Right ventricle myocardium inferior (tissue), 1 donor: ENCODE results near the gene LDLRAD4. TPM values are rescaled to one million over a fixed set of nuclear protein-coding genes. Genes with fewer than 3 reads are reported as not detected.

Experiments
- ATAC-seq: fragments of 200-7000 bp; cut with Tn5 transposase; one replicate; pipeline ENCODE4 v1.9.1; 2020; ENCODE audit warnings: mild to moderate bottlenecking, moderate library complexity
- DNase-seq: peaks from one replicate; pipeline ENCODE4 v3.0.0; 2021; ENCODE audit errors: missing footprints
- intact Hi-C: fragments of 100-400 bp; cut with DNase I; formaldehyde crosslinking; loops from one replicate; pipeline ENCODE4 v1.11.0; 2022
- total RNA-seq: library from RNA; stranded (reverse); fragmentation: NEBNext Ultra II Directional; extraction: Animal tissue kit (Norgen Biotek cat#: 25700); gene quantifications from one replicate; pipeline ENCODE4 v1.2.1, GENCODE V29; 2021
- donor health status: DM: no; HTN: yes; CAD: no; lungs with severe emphysema.

LDLRAD4 gene
- total RNA-seq, 1 donor from 2014 or later: 29.6 TPM

DNA sequence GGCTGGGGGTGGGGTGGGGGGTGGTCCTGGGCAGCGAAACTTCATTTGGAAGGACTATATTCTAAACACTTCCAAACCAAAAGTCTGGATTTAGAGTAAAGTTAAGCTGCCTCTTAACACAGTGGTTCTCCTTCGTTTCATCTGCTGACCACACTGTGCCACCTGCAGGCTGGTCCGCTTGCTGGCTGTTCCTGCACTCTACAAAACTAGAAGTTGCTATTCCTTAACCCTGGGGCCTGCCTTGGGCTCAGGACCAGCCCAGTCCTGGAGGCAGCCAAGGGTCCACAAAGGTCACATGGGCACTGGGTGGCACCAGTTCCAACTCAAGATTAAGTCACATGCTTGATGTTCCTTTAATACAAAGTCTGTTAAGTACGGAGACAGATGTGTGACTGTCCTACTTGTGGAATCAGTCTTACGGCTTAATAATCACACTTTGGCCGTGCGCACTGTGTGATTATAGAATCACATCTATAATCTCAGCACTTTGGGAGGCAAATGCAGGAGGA lies 312.4 kb downstream of the LDLRAD4 start:
- DNase-seq: peak; percentile 77
- peak; percentile 88 for ATAC-seq
- intact Hi-C loops: loop anchor here (1.0 to 10.0 kb wide), 3 partner anchors 104 to 416 kb away; no protein-coding TSS in a partner anchor

DNA sequence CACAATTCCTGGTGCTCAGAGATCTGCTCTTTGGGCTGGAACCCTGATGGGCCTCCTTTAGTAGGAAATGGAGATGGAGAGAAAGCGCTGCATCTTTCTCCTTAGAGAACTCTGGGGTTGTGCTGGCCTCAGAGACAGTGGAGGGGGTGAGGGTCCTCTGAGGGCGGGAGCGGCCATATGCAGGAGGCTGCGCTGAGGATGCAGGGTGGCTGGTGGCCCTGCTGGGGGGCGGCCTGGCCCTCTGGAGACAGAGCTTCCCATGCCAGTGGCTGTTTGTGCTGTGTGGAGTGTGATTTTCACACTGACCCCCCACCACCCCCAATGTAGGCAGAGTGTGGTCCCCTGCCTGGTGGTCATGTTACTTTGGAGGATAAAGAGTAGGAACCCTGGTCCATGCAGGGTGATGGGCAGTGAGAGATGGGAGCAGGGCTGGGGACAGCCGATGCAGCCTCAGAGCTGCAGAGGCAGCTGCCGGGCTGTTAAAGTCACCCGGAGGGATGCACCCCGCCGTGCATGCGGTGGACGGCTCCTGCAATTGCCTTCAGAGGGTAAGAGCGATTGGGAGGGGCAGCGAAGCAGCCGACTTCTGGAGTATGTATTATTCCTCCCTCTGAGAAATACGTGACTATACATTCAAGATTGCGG lies 313.2 kb downstream of the LDLRAD4 start:
- ATAC-seq (no peak), DNase-seq (no peak)
- intact Hi-C loops: loop anchor here (5.0 to 10.0 kb wide), 2 partner anchors 105 to 417 kb away; no protein-coding TSS in a partner anchor

DNA sequence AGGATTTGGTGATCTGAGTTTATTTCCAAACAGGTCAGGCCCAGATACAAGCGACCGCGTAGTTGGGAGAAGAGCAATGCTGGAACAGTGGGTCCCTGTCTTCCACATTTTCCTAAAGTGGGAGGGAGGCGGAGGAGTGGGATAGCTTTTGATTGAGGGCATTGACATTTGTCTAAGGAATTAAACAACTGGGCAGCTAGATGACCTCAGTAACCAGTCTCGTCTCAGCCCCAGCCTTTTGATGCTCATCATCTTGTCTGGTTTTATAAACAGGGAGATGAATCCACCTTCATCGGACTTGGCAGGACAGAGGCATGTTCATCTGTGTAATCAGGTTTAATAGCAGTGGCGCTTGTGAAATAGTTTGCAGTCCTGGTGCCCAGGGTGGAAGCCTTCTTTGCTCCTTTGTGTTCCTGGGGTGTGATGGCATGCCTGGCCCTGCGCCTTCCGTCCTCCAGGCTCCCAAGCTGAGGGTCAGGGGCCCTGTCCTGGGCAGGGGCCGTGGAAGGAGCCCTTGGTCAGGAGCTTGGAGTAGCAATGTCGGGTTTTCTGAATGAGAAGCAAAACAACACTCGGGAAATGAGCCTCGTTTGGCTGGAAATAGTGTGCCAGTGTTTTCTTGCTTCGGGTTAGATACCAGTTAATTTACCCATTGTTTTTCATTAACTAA lies 314.0 kb downstream of the LDLRAD4 start:
- ATAC-seq (peak; percentile 44), DNase-seq (no peak)
- intact Hi-C loops: loop anchor here (5.0 to 10.0 kb wide), 2 partner anchors 105 to 418 kb away; no protein-coding TSS in a partner anchor

DNA sequence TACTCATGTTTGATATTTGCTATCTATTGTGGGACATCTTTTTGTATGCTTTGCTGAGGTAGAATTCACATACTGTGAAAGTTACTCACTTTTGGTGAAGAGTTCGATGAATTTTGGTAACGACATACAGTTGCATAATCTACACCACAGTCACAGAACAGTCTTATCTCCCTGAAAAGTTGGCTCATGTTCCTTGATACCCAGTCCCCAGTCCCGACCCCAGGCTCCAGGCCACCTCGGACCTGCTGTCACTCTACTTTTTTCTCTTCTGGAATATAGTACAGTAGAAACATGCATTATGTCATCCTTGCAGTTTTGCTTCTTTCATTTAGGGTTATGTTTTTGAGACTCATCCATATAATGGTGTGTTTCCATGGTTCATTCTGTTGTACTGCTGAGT lies 316.1 kb downstream of the LDLRAD4 start:
- ATAC-seq (no peak), DNase-seq (no peak)
- intact Hi-C loops: loop anchor here (5.0 to 10.0 kb wide), 2 partner anchors 107 to 420 kb away; no protein-coding TSS in a partner anchor

DNA sequence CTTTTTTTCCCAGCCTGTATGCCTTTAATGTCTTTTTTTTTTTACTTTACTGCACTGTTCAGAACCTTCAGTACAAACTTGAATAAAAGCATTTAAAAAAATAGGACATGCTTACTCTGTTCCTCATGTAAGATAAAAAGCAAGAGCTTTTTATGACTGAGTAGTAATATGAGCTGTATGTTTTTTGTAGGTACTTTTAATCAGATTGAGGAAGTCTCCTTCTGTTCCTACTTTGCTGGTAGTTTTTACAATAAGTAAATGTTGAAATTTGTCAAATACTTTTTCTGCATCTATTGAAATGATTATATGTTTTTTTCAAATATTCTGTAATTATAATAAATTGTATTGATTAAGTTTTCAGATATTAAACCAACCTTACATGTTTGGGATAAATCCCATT lies 318.0 kb downstream of the LDLRAD4 start:
- ATAC-seq: no peak
- no peak for DNase-seq
- intact Hi-C loops: loop anchor here (10.0 kb wide), 1 partner anchor 422 kb away; no protein-coding TSS in a partner anchor

DNA sequence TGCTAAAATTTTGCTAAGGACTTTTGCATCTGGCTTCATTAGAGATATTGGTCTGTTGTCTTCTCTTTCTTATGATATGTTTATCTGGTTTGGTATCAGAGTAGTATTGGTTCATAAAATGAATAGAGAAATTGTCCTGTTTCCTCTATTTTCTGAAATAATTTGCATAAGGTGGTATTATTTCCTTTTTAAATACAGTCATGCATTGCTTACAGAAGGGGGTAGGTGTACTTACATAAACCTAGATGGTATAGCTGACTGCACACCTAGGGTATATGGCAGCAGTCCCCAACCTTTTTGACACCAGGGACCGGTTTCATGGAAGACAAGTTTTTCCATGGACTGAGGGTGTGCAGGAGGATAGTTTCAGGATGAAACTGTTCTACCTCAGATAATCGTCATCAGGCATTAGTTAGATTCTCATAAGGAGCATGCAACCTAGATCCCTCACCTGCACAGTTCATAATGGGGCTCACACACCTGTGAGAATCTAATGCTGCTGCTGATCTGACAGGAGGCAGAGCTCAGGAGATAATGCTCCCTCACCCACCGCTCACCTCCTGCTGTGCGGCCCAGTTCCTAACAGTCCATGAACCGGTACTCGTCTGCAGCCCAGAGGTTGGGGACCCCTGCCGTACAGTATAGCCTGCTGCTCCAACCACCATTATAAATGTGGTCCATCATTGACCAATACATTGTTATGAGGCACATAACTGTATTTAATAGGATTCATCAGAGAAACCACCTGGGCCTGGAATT lies 318.6 kb downstream of the LDLRAD4 start:
- no peak for DNase-seq
- intact Hi-C loops: loop anchor here (10.0 kb wide), 1 partner anchor 422 kb away; no protein-coding TSS in a partner anchor
- ATAC-seq: no peak

DNA sequence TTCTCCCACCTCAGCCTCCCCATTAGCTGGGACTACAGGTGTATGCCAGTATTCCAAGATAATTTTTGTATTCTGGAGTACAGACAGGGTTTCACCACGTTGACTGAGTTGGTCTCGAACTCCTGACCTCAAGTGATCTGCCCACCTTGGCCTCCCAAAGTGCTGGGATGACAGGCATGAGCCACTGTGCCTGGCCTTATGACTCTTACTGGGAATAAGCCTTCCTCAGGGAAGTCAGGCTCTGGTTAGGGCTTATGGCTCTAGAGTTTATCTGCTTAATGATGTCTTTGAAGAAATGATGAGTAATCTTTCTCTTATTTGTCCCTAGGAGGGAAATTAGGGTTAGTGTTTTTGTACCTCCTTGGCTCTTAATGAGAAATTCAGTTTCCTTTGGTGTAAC lies 320.1 kb downstream of the LDLRAD4 start:
- DNase-seq: no peak
- ATAC-seq: no peak
- intact Hi-C loops: loop anchor here (10.0 kb wide), 1 partner anchor 424 kb away; no protein-coding TSS in a partner anchor

DNA sequence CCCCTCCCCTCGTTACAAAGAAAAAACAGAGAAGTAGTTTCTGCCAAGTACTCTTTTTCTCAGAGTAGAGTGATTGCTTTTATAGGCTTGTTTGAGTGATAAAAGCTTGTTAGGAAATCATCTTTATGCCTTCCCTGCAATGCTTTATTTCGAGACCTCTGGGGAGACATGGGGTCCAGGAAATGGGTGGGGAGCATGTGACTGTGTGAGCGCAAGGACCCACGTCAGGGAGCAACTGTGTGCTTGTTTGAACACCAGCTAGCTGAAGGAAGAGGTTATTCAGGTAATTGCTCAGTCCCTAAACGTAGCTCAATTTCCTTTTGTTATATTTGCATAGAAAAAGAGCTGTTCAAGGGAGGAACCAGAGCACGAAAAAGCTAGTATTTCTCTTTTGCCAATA lies 320.5 kb downstream of the LDLRAD4 start:
- ATAC-seq (no peak), DNase-seq (no peak)

DNA sequence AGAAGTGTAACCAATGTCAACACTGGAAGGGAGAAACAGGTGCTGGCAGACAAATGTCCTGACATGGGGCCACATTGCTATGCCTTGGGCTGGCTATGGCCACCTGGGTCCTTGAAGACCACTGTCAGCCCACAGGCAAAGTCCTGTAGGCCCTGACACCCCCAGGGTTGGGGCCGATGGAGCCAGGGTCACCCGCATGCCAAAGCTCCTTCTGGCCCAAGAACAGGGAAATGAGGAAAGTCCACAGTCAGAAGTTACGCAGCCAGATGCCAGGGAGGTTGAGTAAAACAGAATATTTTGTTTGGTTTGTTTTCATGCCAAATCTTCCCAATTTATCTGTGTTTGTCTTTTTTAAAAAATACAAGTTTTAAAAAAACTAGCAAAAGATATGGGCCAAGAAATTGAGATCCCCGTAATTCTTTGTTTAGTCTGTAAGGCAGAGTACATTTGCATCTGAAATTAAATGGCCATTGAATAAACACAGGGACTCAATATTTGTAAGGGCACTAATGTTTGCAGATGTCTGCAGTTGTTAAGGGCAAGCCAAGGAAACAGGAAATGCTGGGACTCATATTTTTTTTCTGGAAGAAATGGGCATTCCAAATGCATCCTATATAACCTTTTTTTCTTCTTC lies 321.4 kb downstream of the LDLRAD4 start:
- intact Hi-C loops: loop anchor here (10.0 kb wide), 1 partner anchor 425 kb away; no protein-coding TSS in a partner anchor
- ATAC-seq: no peak
- DNase-seq: no peak

More for the DNA sequence above, 320.5 kb downstream of the LDLRAD4 start:
- intact Hi-C loops: loop anchor here (10.0 kb wide), 1 partner anchor 424 kb away; no protein-coding TSS in a partner anchor

DNA sequence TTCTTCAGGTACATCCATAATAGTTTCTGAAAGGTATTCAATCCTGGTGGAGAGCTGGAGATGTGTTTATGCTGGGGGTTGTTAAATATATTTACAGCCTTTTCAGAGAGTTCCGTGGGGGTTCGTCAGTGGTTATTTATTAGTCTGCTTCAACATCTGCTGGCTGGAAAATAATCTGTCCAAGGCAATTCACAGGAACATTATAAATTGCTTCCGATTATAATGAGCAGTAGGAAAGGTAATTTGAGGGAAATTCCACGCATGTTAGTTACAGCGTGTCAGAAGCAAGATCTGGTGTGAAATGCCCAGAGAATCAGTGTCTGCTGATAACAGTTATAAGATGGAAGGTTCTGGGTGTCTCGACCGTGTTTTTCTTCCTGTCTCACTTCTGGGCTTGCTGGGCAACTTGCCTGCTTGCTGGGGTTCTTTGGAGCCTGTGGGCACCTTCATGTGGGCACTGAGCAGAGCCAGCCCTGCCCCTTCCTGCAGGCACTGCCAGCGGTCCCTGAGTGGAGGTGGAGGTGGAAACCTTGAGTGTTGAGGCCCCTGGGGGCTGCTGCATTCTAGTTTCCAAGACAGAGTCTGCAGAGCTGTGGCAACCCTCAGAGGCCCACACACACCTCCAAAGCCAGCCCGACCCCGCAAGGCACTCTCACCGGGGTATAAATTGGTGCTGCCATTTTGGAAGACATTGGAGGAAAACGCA lies 322.1 kb downstream of the LDLRAD4 start:
- intact Hi-C loops: no loop called here
- DNase-seq (no peak), ATAC-seq (no peak)

DNA sequence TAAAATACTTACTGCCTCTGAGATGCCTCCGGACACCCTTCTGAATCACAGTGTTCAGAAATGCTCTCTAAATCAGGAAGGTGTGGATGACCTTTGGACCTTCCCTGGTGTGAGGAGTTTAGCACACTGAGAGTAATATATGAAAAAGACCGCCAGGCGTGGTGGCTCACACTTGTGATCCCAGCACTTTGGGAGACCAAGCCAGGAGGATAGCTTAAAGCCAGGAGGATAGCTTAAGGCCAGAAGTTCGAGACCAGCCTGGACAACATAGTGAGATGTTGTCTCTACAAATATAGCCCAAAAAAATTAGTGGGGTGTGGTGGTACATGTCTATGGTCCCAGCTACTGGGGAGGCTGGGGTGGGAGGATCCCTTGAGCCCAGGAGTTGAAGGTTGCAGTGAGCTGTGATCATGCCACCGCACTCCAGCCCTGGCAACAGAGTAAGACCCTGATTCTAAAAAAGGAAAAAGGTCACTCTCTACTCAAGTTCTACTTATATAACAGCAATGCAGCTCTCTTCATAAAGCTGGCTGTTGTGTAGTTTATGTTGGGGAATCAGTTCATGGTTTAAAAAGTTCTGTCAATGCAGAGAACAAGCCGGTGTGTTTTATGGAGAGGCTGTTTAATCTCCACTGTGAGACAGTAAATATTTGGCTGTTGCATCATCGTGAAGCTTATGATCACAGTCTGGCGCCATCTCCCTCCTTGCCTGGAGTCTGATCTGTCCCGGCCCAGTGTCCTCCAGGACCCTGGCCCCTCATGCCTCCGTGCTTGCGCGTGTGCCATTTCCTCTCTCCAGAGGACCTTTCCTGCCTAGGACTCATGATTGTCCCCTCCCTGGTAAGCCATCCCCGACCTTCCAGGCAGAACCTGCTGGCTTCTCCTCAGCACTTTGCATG lies 323.3 kb downstream of the LDLRAD4 start:
- no peak for DNase-seq
- peak; percentile 52 for ATAC-seq
- intact Hi-C loops: no loop called here

DNA sequence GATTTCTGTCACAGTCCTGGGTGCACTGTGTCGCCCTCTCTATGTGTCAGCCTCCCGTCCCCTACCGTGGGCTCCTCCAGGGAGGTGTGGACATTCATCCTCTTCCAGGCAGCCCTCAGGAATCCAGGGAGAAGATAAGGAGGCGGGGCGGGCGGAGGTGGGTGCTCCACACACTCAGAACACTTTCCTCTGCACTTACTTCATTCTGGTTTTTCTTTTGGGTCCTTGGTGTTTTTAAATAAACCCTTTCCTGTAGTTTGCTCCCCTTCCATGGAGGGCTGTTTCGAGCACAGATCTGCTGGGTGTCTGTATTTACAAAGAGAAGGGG lies 323.9 kb downstream of the LDLRAD4 start:
- ATAC-seq: peak; percentile 17
- intact Hi-C loops: no loop called here
- DNase-seq: no peak

DNA sequence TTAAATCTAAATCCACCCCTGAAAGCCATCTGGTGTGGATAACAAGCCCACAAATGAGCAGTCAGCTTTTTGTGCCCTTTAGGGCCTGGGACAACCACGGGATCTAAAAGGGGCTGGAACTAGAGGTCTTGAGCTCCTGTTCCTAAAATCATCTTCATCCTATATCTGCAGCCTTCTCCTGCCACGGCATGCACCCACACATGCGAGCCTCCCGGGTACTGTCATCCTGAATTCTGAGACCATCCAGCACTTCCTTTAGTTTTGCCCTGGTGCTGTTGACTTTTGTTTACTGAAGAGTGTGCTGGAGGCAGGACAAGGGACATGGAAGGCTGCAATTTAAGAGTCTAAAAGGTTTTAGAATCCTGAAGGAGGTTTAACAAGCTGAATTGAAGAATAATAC lies 324.6 kb downstream of the LDLRAD4 start:
- ATAC-seq (no peak), DNase-seq (no peak)
- intact Hi-C loops: no loop called here

DNA sequence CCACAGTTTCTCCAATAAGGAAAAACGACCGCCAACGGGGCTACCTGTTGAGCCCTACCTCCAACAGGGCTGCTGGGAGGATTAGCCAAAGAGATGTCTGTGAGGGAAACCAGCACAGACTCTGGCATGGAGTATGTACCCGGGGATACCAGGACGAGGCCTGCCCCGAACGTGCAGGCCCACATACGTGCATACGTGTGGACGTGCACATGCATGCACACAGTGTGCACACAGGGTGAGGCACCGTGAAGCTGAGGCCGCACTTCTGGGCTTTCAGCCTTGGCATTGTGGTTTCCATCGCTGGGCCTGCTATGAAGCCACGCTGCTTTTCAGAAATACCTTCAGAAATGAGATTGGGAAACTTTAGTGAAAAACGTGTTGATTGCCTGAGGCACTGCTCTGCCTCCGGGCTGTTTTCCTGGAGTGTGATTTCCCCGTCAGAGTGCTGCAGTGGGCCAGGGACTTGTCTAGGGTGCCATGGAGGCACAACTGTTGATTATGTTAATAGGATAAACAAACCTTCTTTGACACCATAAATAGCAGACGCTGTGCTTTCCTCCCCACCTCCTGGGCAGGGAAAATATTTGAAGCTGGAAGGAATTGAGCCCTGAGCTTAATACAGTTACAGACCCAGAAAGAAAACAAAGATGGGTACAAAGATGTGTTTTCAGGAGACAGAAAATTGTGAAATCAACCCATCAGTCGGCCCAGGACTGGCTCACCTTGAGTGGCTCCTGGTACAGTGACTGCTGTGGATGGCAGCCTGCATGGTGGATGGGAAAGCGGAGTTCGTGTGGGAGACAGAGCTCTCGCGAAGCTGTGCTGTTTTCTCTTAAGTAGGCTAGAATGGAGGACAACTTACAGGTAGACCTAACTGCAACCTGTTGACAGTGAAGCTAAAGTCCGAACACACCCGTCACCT lies 325.5 kb downstream of the LDLRAD4 start:
- ATAC-seq (peak; percentile 75), DNase-seq (no peak)
- intact Hi-C loops: no loop called here

DNA sequence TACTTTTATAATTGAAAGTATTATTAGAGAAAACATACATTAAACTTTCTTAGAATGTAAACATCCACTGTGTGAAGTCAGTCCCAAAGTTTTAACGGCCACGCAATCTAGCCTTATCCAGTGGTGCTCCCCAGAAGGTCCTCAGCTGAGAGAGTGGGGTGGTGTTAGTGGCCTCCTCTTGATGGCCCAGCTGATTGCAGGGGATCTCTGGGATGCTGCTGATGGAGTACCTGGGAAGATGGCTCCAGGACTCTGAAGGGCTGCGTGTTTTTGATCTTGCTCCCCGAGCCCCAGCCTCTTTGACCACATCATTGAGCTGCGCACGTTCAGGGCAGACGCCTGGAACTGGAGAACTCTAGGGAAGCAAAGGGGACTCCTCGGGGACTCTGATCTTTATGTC lies 326.4 kb downstream of the LDLRAD4 start:
- DNase-seq: no peak
- ATAC-seq: no peak
- intact Hi-C loops: no loop called here

DNA sequence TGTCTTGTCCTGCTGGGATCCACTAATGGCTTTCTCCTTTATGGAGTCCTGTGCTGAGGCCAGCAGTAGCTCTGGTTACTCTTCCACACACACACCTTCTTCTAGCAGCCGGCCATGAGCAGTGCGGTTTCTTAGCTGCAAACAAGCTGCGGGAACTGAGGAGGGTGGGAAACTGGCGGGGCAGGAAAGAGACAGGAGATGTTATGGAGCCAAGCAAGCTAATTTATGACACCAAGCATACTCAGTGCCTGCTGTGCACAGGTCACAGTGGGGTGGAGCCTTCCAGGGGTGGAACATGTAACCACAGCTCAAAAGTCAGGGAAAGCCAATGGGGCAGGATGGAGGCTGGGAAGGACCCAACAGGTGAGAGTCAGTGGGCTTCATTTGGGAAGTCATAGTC lies 327.0 kb downstream of the LDLRAD4 start:
- intact Hi-C loops: no loop called here
- ATAC-seq: no peak
- no peak for DNase-seq
